GM19467 (cell line): ENCODE results near the gene ZNF70.
"Not testable (repeated sequence)": the region's sequence is repeated elsewhere in the genome, so short reads cannot be mapped to it uniquely, and the experiment has no call there.

Experiments used
- ATAC-seq: cut with Tn5 transposase; IDR thresholded peaks from one replicate; pipeline ENCODE4 v1.9.1; 2021; ENCODE audit warnings: mild to moderate bottlenecking, moderate library complexity; ENCODE audit not compliant: unreplicated experiment

The ZNF70 gene

DNA sequence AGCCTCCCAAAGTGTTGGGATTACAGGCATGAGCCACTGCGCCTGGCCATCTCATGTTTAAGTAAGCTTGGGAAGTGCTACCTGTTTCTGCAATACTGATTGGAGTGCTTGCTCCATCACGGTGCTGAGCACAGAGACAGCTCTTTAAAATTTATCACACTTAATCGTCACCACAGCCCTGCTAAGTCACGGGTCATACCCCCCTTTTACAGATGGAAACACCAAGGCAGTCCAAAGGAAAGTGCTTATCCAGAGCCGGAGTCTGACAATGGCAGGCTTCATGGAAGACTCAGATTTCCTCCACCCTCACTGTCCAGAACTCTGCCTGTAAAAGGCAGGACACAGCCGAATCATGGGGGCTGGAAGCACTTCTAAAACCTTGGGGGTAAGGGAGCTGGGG, 9.1 kb upstream of the ZNF70 start:
- ATAC-seq: no peak

DNA sequence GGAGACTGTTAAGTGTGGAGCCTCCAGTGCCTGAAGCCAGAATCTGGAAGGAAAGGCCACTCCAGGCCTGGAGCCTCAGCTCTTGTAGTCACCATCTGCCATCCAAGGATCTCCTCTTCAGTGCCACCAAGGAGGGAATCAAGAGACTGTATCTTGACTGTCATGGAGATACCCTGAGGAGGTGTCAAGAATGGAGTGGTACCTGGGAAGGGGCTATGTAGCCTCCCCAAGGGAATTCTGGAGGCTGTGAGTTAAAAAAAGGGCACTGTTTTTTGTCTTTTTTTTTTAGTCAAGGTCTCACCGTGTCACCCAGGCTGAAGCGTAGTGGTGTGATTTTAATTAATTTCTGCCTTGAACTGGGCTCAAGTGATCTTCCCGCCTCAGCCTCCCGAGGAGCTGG, 8.7 kb upstream of the ZNF70 start:
- ATAC-seq: no peak

DNA sequence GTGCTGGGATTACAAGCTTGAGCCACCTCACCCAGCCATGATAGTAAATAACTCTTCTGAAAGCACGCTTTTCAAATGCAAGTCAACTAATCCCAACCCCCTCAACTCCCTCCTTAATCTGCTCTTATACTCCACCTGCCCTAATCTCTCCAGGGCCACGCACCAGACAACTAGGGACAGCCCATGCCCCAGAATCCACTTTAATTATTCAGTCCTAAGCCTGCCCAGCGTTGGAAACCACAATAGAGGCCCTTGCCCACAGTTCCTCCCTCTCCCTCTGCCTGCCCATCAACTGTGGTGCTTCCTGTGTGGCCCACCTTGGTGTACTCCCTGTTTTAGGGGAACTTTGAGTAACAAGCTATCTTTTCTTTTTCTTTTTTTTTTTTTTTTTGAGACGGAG, 6.0 kb upstream of the ZNF70 start:
- ATAC-seq: no peak

DNA sequence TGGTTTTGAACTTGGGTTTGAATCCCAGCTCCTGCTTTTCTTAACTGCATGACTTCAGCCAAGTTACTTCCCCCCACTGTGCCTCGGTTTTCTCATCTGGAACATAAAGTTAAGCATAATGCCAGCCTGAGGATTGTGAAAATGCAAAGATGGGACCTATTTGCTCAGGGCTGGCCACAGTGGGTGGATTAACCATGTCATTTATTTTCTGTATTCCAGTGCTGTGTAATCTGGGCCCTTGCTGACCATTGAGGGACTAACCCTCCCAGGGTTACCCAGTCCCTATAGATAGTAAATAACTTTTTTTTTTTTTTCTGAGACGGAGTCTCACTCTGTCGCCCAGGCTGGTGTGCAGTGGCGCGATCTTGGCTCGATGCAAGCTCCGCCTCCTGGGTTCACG, 4.8 kb upstream of the ZNF70 start:
- no peak for ATAC-seq

DNA sequence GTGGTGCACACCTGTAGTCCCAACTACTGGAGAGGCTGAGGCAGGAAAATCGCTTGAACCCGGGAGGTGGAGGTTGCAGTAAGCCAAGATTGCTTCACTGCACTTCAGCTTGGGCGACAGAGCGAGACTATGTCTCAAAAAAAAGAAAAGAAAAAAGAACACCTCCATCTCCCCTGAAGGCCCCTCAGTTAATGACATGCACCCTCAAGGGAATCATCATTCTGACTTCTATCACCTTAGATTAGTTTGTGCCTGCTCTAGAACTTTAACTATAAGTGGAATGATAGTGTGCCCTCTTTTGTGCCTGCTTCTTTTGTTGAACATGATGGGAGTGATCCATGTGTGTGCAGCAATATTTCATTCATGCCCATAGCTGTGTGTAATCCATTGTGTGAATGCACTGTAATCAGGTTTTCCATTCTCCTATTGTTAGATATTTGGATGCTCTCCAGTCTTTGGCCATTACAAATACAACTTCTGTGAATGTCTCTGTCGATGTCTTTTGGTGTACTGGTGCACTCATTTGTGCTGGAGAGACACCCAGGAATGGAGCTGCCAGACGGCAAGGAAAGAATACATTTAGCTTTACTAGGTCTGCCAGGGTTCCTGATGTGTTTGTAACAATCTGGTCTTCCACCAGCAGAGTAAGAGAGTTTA, 4.2 kb upstream of the ZNF70 start:
- ATAC-seq: no peak

DNA sequence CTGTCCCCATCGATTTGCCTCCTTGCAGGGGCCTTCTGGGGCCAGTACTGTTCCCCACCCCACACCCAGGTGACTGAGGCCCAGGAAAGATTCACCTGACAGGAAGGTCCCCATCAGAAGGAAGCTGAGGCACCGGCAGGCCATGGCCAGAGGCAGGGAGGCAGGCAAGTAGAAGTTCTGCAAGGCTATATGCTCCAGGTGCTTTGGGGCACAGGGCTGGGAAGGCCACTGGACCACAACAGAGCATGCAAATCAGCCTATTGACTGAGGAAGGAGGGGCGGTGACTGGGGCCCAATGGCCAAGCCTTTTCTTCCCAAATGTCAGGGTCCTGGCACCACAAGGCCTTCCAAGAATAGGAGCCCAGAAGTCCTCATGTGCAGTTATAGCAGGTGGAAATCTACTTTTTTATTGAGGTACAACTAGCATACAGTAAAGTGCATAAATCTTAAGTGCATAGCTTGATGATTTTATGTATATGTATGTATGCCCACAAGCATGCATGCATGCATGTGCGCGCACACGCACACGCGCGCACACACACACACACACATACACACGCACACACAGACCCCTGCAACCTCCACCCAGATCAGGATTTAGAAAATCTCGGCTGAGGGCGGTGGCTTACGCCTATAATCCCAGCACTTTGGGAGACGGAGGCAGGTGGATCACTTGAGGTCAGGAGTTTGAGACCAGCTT, 3.5 kb upstream of the ZNF70 start, which contains the start of gene VPREB3:
VPREB3 (minus strand) TSS at position 206 of the 700 bp plus-strand sequence; CDS start at position 144, 62 bp downstream.
- no peak for ATAC-seq

DNA sequence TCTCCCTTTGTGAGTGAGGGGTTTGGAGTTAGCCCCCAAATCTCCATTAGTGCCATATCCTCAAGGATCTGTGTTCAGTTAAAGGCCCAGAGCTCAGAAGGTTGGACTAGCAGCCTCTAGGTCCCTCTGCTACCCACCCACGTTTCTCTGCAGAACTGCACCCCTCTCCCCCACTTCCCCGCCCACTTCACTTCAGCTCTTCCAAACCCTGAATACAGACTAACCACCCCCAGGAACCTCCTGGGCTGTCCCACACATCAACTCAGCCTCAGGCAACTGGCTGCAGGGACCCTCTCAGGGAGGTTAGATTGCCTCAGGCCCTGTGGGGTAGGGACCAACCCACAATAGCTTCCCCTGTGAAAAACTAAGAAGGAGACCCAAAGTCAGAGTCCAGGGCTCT, 2.5 kb upstream of the ZNF70 start:
- no peak for ATAC-seq

DNA sequence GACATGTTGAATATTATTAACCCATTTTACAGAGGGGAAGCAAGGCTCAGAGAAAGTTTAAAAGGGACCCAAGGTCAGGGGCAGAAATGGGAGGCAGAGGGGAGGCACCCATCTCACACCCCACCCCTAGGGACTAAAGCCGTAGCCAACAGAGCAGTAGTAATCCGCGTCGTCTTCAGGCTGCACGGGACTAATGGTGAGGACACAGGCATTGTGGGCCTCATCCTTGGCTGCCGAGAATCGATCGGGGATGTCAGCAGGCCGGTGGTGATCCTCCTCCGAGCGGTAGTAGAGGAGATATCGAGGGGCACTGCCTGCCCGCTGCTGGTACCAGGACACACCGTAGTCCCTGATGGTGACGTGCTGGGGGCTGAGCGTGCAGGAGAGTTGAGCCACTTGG, 1.8 kb upstream of the ZNF70 start:
- ATAC-seq: no peak

DNA sequence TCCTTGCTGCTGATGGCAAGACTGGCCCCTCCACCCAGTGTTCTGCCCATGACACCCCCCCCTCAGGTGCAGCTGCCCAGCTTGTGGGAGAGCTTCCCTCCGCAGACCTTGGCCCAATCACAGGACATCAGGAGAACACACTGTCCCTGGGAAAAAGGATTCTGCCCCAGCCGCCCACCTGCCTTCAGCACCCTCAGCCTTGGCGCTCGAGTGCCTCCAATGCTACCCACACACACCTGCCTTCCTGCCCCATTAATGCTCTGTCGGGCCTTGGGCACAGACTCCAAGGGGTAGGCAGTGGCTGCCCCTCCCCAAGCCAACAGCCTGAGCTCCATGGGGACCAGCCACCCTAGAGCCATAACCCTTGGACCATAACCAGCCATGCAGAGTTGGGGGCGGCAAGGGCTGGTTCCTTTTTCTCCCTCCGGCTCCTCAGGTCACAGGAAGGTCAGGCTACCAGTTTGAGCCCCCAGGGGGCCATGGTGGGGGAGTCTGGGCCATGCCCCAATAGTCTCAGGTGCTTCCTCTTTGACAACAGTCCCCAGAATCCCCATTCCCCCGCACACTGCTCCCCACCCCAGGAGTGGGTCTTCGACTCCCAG, 1.3 kb upstream of the ZNF70 start:
- no peak for ATAC-seq

DNA sequence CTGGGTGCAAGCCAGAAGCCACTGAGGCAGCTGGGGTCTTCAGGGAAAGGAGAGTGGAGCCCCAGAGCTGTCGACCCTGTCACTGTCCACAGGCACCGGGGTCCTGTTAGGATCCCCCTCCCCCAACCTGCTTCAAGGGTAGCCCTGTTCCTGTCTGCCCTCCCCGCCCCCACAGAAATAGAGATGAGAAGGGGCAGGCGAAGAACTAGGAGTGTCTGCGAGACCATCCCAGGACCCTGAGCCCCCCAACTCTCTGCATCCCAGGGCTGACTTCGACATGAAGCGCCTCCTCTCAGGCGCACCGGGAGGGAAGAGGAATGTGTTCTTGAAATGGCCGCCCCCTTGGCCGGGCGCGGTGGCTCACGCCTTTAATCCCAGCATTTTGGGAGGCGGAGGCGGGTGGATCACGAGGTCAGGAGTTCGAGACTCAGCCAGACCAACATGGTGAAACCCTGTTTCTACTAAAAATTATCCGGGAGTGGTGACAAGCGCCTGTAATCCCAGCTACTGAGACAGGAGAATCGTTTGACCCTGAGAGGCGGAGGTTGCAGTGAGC, 607 bp upstream of the ZNF70 start:
- peak; percentile 6 for ATAC-seq

DNA sequence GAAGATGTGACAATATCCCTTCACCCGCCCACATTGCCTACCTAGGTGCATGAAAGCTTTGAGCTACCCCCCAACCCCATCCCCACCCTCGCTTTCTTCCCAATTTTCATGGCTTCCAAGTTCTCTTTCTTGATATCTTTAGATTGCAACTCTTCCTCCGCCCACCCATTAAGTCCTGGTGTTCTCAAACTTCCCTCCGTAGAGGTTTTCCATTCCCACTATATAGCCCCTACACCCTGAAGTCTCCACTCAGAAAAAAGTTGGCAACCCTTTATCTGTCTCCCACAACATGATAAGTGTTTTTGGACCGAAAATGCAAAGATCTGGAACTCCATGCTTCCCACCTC, 572 bp downstream of the ZNF70 start:
- no peak for ATAC-seq

DNA sequence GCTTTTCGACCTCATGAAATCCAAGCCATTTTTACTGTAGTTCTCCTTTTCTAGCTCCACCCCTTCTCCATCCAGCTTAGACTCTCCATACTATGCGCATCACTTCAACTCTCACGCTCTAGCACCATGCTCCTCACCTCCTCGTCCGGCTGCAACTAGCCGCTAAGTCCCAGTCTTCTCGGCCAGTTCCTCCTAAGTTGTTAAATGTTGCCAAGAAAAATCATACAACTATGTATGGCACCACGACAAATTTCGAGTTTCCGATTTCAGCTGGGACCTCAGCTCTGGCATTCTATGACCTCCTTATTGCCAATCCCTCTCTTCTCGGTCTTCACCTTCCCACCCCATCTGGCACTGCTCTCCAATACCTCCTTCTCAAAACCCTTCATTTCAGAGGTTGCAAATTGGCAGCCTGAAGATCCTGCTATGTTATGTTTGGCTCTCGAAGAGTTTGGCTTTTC, 1.0 kb downstream of the ZNF70 start:
- ATAC-seq: no peak

DNA sequence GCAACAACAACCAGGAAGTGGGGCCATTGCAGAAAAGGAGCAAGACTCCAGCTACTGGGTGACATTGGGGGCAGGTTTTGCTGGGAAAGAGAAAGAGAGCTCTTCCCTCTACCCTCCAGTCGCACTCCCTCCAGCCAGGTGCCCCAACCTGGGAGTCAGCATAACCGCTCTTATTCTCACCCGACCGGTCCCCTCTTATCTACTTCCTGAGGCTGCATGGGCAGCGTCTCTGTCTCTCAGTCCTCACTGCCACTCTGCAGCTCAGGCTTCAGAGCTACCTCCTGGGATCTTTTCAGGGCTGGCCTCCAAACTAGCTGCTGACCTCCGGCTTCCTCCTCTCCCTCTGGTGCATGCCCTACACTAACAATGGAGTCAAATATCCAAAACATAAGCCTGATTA, 5.1 kb downstream of the ZNF70 start:
- no peak for ATAC-seq

DNA sequence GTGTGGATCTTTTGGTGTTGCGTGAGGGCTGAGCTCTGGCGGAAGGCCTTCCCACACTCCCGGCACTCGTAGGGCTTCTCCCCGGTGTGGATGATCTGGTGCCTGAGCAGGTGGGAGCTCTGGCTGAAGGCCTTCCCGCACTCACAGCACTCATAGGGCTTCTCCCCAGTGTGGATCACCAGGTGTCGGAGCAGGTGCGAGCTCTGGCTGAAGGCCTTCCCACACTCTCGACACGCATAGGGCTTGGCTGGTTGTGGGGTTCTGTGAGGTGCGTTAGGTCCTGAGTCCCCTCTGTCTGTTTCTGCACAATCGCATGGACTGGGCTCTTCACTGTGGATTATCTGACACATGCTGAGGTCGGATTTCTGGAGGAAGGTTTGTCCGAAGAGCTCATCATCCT, 6.4 kb downstream of the ZNF70 start:
- ATAC-seq: no peak

DNA sequence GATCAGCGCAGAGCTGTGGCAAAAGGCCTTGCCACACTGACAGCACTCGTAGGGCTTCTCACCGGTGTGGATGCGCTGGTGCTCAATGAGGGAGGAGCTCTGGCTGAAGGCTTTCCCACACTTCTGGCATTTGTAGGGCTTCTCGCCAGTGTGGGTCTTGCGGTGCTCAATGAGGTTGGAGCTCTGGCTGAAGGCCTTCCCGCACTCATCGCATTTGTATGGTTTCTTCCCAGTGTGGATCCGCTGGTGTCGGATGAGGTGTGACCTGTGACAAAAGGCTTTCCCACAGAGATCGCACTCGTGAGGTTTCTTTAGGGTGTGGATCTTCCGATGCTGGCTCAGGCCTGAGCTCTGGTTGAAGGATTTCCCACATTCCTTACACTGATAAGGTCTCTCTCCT, 6.9 kb downstream of the ZNF70 start:
- ATAC-seq: no peak

DNA sequence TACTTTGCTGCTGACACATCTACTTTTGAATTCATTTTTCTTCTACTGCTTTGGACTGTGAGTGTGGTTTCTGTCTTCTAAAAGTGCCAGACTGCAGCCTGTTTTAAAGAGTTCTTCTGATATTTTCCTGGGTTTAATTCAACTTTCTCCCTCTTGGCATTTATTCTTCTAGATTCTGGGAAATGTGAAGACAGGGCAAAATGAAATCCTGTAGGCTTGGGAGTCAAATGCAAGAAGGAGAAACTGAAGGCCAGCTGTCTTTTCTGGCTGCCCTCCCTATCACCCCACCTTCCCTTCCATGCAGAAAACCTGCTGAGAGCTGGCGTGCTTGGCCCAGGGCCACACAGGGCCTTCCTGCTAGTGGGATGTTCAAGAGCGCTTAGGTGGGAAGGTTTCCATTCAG, 7.6 kb downstream of the ZNF70 start:
- ATAC-seq: no peak

DNA sequence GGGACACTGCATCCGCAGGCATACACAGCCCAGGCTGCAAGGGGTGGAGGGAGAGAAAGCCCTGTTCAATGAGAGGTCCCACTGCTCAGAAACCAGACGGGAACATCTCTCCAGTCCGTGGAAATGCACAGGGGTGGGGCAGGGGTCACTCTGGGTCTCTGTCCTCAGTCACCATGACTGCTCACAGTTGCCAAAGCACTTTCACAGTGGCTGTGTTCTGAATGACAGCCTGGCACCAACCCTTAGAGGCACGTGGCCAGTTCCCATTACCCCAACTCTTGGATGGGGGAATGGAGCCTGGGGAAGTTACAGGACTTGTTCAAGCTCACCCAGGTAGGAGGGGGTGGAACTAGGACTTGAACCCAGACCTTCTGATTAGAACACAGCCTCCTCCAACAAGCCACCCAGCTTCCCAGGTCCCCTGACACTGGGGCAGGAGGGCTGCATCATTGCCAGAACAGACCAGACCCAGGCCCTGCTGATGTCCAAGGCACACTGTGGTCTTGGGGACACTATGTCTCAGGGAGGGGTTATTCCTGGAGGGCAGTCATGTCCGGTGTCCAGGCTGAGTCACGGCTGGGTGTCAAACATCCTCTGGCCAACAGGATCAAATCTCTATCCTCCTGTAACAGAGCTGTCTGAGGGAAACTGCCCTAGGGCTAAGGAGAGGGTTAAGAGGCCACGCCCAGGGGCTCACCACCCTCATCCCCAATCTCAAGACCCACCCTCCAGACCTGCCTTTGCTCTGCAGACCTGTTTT, 8.2 kb downstream of the ZNF70 start:
- ATAC-seq: no peak

DNA sequence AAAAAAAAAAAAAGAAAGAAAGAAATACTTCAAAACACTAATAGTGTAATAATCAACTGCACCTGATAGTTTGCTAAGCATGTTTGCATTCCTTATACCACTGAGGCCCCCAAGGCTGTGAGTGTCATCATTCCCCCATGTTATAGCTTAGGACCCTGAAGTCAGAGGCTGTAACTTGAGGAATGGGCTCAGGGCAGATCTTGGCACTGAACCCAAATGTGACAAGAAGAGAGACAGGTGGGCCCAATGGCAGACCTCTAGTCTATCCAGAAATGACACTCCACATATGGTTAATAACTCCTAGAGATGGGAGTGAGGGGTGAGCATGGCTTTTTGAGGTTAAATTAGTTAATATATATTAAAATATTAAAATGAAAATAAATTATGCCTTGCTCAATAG, 13.2 kb downstream of the ZNF70 start:
- no peak for ATAC-seq

DNA sequence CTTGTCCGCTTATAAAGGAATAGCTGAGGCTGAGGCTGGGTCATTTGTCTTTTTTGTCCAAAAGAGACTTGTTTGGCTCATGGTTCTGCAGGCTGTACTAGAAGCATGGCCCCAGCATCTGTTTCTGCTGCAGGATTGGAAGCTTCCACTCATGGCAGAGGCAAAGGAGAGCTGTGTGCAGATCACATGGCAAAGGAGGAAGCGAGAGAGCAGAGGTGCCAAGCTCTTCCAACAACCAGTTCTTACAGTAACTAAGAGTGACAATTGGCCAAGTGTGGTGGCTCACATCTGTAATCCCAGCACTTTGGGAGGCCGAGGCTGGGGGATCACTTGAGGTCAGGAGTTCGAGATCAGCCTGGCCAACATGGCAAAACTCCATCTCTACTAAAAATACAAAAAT, 22.8 kb downstream of the ZNF70 start:
- not testable (repeated sequence) for ATAC-seq

DNA sequence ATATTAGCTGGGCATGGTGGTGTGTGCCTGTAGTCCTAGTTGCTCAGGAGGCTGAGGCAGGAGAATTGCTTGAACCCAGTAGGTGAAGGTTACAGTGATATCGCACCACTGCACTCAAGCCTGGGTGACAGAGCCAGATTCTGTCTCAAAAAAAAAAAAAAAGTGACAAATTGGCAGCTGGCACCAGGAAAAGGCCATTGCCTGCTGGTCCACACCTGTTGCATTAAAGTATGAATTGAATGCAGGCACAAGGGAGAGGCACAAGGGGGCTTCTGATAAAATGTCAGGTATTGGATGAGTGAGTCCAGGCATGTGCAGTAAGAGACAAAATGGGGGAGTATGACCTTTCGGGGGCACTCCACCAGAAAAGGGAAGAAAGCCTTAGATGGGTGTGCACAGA, 28.2 kb downstream of the ZNF70 start:
- no peak for ATAC-seq

DNA sequence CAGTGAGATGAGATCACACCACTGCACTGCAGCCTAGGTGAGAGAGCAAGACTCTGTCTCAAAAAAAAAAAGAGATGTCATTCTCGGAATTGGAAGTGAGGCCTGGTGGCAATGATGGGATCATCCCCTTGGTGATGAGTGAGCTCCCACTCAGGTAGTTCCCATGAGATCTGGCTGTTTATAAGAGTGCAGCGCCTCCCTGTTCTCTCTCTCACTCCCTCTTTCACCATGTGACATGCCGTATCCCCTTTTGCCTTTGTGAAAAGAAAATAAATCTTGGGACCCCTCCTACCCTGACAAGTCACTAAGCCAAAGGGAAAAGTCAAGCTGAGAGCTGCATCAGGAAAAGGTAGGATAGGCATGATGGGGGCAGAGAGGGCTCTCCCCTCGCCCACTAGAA, 28.8 kb downstream of the ZNF70 start:
- ATAC-seq: no peak
